Brain microvascular endothelial cell (primary cell): ENCODE results near the gene PDE6D.
A peak's percentile ranks its signal among the peaks of the same experiment; 100 is the strongest.

Source experiments
- DNase-seq: peaks from one replicate; pipeline ENCODE4 v3.0.0-alpha.2; 2020
- H3K27ac ChIP-seq: fragments of 250-450 bp; sonication (Bioruptor Pico); 2 replicates; pipeline ENCODE4 v1.5.1; 2020; ENCODE audit warnings: mild to moderate bottlenecking, moderate library complexity
- H3K27me3 ChIP-seq: fragments of 250-450 bp; sonication (Bioruptor Pico); replicated peaks from 2 replicates; pipeline ENCODE4 v1.5.1; 2020; ENCODE audit warnings: mild to moderate bottlenecking
- H3K36me3 ChIP-seq: fragments of 250-450 bp; sonication (Bioruptor Pico); replicated peaks from 2 replicates; pipeline ENCODE4 v1.5.1; 2020; ENCODE audit warnings: mild to moderate bottlenecking
- H3K4me3 ChIP-seq: 2 replicates; pipeline ENCODE4 v1.5.1; 2011; ENCODE audit warnings: low read depth, mild to moderate bottlenecking, control low read depth, low read length, moderate library complexity
- CTCF ChIP-seq: IDR thresholded peaks from 2 replicates; pipeline ENCODE4 v1.5.1; 2011; ENCODE audit warnings: low read depth, mild to moderate bottlenecking, moderate library complexity, low read length, control low read depth, inconsistent platforms; ENCODE audit errors: missing control alignments
- in situ Hi-C: cut with HindIII; loops from 2 replicates; pipeline ENCODE4 v1.10.0; 2017; ENCODE audit warnings: low sequenced_read_pairs, low pct_ligation_motif_present

PDE6D gene

GRCh38 chr2:231781798-231782726 lies 980 bp upstream of the PDE6D start:
- no peaks in the 10 kb centered on the region for H3K27me3 ChIP-seq
- H3K4me3 ChIP-seq, result peak overlapping the region; percentile 82
- no peak for TF ChIP-seq CTCF
- peak overlapping the region; percentile 71 for H3K27ac ChIP-seq
- H3K36me3 ChIP-seq, result no peaks in the 10 kb centered on the region
- in situ Hi-C loops, result no loop called here
- DNase-seq, result peak; percentile 29

GRCh38 chr2:231780123-231780908 lies 766 bp downstream of the PDE6D start:
- DNase-seq, result peak; percentile 24
- no peak overlapping the region for H3K27ac ChIP-seq

GRCh38 chr2:231769170-231770136 lies 11.6 kb downstream of the PDE6D start:
- no peaks in the 10 kb centered on the region for H3K27me3 ChIP-seq
- in situ Hi-C loops, result no loop called here
- no peak for TF ChIP-seq CTCF
- no peak for DNase-seq
- no peak overlapping the region for H3K27ac ChIP-seq
- H3K4me3 ChIP-seq, result no peak overlapping the region
- no peaks in the 10 kb centered on the region for H3K36me3 ChIP-seq

More at GRCh38 chr2:231780123-231780908, 766 bp downstream of the PDE6D start:
- Histone ChIP-seq H3K27me3 (no peaks in the 10 kb centered on the region), H3K36me3 (no peaks in the 10 kb centered on the region), H3K4me3 (peak overlapping the region; percentile 82)
- peak; percentile 12 for TF ChIP-seq CTCF
- in situ Hi-C loops, result no loop called here

GRCh38 chr2:231765496-231765929 lies 15.6 kb downstream of the PDE6D start:
- H3K4me3 ChIP-seq, result no peak overlapping the region
- in situ Hi-C loops, result no loop called here
- TF ChIP-seq CTCF, result no peak
- H3K27me3 ChIP-seq, result no peaks in the 10 kb centered on the region
- H3K36me3 ChIP-seq, result no peaks in the 10 kb centered on the region
- no peak for DNase-seq
- no peak overlapping the region for H3K27ac ChIP-seq

GRCh38 chr2:231764760-231765159 lies 16.3 kb downstream of the PDE6D start:
- TF ChIP-seq CTCF, result no peak
- in situ Hi-C loops, result no loop called here

More at GRCh38 chr2:231764760-231765159, 16.3 kb downstream of the PDE6D start:
- no peaks in the 10 kb centered on the region for H3K36me3 ChIP-seq
- H3K27me3 ChIP-seq, result no peaks in the 10 kb centered on the region
- H3K27ac ChIP-seq, result no peak overlapping the region
- no peak for DNase-seq
- H3K4me3 ChIP-seq, result no peak overlapping the region
